DMS79 treated with DMSO at 0.1 percent for 48 hours (cell line): ENCODE data around the gene TSC22D4.
"Not testable (repeated sequence)": the region's sequence is repeated elsewhere in the genome, so short reads cannot be mapped to it uniquely, and the experiment has no call there.

Source experiments
- DNase-seq: peaks from one replicate; lab custom pipeline; 2025; lab: John Stamatoyannopoulos, UW

TSC22D4 gene

GRCh38 chr7:100472854-100473499 lies 6.0 kb downstream of the TSC22D4 start:
- no peak for DNase-seq

DNA sequence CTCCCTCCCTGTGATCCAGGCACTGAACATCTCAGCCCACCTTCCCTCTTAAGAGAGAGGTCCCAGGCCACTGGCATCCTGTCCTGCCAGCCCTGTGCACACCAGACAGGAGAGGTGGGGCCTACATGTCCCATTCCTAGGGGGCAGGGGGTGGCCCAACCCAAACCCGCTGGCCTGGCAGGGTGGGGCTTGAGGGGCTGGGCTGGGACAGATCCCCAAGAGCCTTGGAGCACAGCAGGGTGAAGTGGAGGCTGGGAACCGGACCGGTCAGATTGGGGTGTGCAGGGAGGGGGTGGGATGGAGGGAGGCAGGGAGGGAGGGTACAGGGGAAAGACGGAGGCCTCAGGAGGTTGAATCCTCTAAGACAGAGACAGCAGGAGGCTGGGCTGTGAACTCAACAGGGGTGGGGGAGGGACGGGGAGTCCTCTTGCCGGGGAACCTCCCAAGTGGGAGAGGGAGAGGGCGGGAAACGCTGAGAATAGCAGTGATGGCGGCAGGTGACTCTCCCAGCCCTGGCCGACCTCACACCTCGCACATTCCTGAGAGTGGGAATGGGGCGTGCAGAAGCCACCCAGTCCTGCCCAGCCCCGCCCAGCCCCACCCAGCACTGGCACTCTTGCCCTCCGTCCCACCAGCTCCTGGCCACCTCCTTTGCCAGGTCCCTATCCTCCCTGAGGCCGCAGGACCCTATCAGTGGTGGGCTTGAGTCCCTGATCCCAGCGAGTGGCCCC lies 6.7 kb downstream of the TSC22D4 start:
- DNase-seq = no peak

DNA sequence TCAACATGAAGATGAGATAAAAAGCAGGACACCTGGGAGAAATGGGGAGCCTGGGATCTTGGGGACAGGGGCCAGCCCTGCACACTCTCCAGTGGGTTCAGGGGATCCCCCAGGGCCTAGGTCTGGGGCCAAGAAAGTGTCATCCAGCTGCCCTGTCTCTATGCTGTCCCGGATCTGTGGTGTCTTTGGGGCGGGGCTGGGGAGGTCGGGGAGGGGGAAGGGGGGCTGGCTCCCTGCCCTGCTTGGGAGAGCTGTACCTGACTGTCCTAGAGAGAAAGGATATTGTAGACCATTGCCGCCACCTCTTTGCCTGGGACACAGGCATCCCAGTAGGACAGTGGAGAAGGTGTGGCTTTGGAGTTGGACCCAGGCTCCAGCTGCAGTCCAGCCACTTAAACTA lies 8.0 kb downstream of the TSC22D4 start:
- DNase-seq = no peak

- peak; percentile 71 for DNase-seq
These were observed 9.6 kb downstream of the TSC22D4 start for GRCh38 chr7:100469227-100470044.

DNA sequence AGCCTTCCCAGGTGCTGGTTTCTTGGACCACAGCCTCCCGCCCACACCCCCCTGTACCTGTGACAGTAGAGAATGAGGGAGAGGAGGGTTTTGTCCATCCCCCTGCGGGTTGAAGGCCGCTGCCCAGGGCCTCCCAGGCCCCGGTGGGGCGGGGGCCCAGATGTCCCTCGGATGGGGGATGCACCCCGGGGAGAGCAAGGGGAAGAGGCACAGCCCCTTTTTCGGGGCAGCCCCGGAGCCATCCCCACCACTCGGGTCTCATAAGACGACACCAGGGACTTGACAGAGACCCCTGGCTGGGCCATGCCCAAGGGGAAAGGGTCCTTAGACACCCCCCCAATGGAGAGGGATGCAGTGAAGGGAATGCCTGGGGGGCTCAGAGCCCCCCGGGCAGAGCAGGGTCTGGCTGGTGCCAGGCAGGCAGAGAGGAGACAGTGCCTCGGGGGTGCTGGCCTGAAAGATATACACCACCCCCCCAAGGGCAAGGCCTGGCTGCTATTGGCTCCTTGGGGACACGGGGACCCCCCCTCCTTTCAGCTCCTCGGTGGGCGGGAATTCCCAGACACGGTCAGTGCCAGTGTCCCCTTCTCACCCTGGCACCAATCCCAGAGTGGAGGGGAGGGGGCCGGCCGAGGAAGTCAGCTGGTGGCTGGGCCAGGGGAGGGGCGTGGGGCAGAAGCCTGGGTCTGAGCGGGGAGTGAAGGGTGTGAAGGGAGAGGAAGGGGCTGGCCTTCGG lies 11.2 kb downstream of the TSC22D4 start:
- DNase-seq = peak; percentile 8

- no peak for DNase-seq
These were observed 12.1 kb downstream of the TSC22D4 start for GRCh38 chr7:100466653-100467605.

DNA sequence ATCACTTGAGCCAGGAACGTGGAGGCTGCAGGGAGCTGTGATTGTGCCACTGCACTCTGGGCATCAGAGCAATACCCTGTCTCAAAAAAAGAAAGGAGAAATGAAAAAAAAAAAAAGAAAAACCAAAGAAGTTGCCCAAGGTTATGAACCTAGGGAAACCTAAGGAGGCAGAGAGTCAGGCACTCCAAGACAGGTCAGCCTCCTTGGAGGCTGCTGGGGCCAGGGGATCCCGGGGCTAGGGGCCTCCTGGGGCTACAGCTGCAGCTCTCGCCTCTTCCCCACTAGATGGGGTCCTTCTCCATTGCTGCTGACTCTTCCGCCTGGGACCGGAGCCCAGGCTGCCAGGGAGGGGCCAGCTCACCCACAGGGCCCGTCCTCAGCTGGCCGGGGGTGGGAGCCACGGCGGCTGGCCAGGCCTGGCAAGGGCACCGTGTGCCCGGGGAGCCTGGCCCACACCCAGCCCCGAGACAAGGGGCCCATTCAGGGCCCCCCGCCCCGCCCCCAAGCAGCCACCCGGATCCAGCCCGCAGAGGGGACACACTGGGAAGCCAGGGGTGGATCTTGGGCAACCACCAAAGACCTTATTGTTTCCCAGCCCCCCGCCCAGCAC lies 13.2 kb downstream of the TSC22D4 start:
- peak; percentile 27 for DNase-seq

GRCh38 chr7:100465299-100465698 lies 13.7 kb downstream of the TSC22D4 start:
- DNase-seq = no peak

GRCh38 chr7:100464791-100465190 lies 14.2 kb downstream of the TSC22D4 start:
- no peak for DNase-seq

GRCh38 chr7:100464210-100464660 lies 14.8 kb downstream of the TSC22D4 start, which contains the start of gene SPACDR:
SPACDR (minus strand) TSS chr7:100464260; CDS start chr7:100464025, 235 bp downstream.
- DNase-seq = no peak

GRCh38 chr7:100457033-100457432 lies 22.0 kb downstream of the TSC22D4 start:
- DNase-seq = no peak

GRCh38 chr7:100456562-100456961 lies 22.5 kb downstream of the TSC22D4 start:
- no peak for DNase-seq

DNA sequence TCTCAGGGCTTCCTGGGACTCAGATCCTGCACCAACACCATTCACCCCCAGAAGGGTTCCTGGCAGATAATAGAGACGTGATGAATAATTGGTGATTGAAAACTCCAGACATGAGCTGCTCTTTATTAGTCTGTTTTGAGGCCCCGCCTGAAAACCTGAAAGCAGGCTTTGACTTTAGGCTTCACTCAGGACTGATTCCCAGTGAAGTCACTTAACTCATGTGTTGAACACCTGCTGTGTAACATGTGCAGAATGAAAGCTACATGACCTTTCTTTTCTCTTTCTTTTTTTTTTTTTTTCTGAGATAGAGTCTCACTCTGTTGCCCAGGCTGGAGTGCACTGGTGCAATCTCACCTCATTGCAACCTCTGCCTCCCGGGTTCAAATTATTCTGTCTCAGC lies 23.8 kb downstream of the TSC22D4 start:
- no peak for DNase-seq

DNA sequence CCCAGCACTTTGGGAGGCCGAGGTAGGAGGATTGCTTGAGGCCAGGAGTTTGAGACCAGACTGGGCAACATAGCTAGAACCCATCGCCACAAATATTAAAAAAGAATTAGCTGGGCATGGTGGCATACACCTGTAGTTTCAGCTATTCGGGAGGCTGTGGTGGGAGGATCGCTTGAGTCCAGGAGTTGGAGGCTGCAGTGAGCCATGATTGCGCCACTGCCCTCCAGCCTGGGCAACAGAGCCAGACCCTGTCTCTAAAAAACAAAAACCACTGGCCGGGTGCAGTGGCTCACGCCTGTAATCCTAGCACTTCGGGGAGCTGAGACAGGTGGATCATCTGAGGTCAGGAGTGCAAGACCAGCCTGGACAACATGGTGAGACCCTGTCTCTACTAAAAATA lies 25.2 kb downstream of the TSC22D4 start:
- DNase-seq = not testable (repeated sequence)

- no peak for DNase-seq
These were observed 26.5 kb downstream of the TSC22D4 start for GRCh38 chr7:100452513-100452912.

DNA sequence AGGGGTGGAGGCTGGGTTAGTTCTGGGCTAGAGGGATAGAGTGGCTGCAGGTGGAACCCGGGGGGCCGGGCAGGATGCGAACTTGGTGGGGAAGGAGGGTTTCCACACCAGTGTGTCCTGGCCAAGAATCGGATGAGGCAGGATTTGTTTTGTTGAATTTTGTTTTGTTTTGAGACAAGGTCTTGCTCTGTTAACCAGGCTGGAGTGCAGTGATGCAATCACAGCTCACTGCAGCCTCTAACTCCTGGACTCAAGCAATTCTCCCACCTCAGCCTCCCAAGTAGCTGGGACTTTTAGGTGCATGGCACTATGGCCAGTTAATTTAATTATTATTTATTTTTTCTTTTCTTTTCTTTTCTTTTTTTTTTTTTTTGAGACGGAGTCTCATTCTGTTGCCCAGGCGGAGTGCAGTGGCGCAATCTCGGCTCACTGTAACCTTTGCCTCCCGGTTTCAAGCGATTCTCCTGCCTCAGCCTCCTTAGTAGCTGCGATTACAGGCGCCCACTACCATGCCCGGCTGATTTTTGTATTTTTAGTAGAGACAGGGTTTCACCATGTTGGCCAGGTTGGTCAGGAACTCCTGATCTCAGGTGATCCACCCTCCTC lies 29.7 kb downstream of the TSC22D4 start:
- DNase-seq = no peak

DNA sequence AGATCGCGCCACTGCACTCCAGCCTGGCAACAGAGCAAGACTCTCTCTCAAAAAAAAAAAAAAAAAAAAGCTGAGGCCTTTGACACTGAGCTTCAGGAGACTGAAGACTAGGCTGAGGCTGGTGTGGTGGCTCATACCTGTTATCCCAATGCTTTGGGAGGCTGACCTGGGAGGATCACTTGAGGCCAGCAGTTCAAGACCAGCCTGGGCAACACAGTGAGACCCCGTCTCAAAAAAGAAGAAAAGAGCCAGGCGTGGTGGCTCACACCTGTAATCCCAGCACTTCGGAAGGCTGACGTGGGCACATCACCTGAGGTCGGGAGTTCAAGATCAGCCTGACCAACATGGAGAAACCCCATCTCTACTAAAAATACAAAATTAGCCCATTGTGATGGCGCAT lies 31.7 kb downstream of the TSC22D4 start:
- not testable (repeated sequence) for DNase-seq

GRCh38 chr7:100446040-100446439 lies 33.0 kb downstream of the TSC22D4 start:
- DNase-seq = no peak

GRCh38 chr7:100444311-100445278 lies 34.4 kb downstream of the TSC22D4 start:
- DNase-seq = no peak
